Neuronal stem cell (in vitro differentiated cells): ENCODE measurements around the gene GABRR2.
"Not testable (repeated sequence)": the region's sequence is repeated elsewhere in the genome, so short reads cannot be mapped to it uniquely, and the experiment has no call there.

Experiments used
- DNase-seq: peaks from one replicate; pipeline ENCODE4 v3.0.0-alpha.2; 2013; ENCODE audit warnings: low spot score
- H2AFZ ChIP-seq: one replicate; pipeline ENCODE4 v1.6.1; 2013; ENCODE audit warnings: mild to moderate bottlenecking, low read length, inconsistent platforms
- H2AK5ac ChIP-seq: 2 replicates; pipeline ENCODE4 v1.6.1; 2013; ENCODE audit warnings: low read depth, mild to moderate bottlenecking, inconsistent platforms, low read length, moderate library complexity, mixed read lengths
- H2BK120ac ChIP-seq: 2 replicates; pipeline ENCODE4 v1.6.1; 2013; ENCODE audit warnings: low read depth, mild to moderate bottlenecking, inconsistent platforms, low read length, moderate library complexity, mixed read lengths
- H2BK12ac ChIP-seq: one replicate; pipeline ENCODE4 v1.6.1; 2013; ENCODE audit warnings: low read length, inconsistent platforms
- H2BK15ac ChIP-seq: 2 replicates; pipeline ENCODE4 v1.6.1; 2013; ENCODE audit warnings: mild to moderate bottlenecking, low read length, inconsistent platforms, mixed read lengths
- H2BK5ac ChIP-seq: one replicate; pipeline ENCODE4 v1.6.1; 2013; ENCODE audit warnings: inconsistent platforms, mild to moderate bottlenecking, low read length, moderate library complexity
- H3K14ac ChIP-seq: one replicate; pipeline ENCODE4 v1.6.1; 2013; ENCODE audit warnings: low read length, inconsistent platforms
- H3K18ac ChIP-seq: 2 replicates; pipeline ENCODE4 v1.6.1; 2013; ENCODE audit warnings: low read length, inconsistent platforms
- H3K23ac ChIP-seq: 2 replicates; pipeline ENCODE4 v1.6.1; 2013; ENCODE audit warnings: low read depth, mild to moderate bottlenecking, mixed read lengths, low read length, inconsistent platforms; ENCODE audit not compliant: poor library complexity
- H3K27ac ChIP-seq: replicated peaks from 3 replicates; pipeline ENCODE4 v1.5.1; 2013; ENCODE audit warnings: low read length, inconsistent platforms
- H3K27me3 ChIP-seq, 3 experiments: 2 replicates each; pipeline ENCODE4 v1.6.1; 2013; ENCODE audit warnings: low read length in 3 of 3, mild to moderate bottlenecking in 2 of 3, inconsistent platforms in 1 of 3, low read depth in 1 of 3, mixed read lengths in 1 of 3, moderate library complexity in 1 of 3; ENCODE audit not compliant: control insufficient read depth in 3 of 3, insufficient read depth in 3 of 3
- H3K36me3 ChIP-seq, 2 donors: replicated peaks in 1 of 2; 2 replicates each; pipeline ENCODE4 v1.6.1; 2013; ENCODE audit warnings: low read length in 2 of 2; ENCODE audit not compliant: control insufficient read depth in 2 of 2, insufficient read depth in 2 of 2
- H3K4ac ChIP-seq: 2 replicates; pipeline ENCODE4 v1.6.1; 2013; ENCODE audit warnings: inconsistent platforms, mild to moderate bottlenecking, low read length, moderate library complexity
- H3K4me1 ChIP-seq, 2 donors: 1 replicate in 1 of 2; 2 replicates in 1 of 2; pipeline ENCODE4 v1.6.1; 2013; ENCODE audit warnings: low read length in 2 of 2, low read depth in 1 of 2; ENCODE audit not compliant: control insufficient read depth in 2 of 2, insufficient read depth in 1 of 2
- H3K4me2 ChIP-seq: one replicate; pipeline ENCODE4 v1.6.1; 2013; ENCODE audit warnings: mild to moderate bottlenecking, low read length, inconsistent platforms; ENCODE audit not compliant: insufficient read depth, poor library complexity, severe bottlenecking
- H3K4me3 ChIP-seq, 2 donors: 2 replicates each; pipeline ENCODE4 v1.5.1; 2013; ENCODE audit warnings: low read length in 2 of 2, mild to moderate bottlenecking in 2 of 2, inconsistent platforms in 1 of 2, moderate library complexity in 1 of 2
- H3K79me1 ChIP-seq: one replicate; pipeline ENCODE4 v1.6.1; 2013; ENCODE audit warnings: low read depth, mild to moderate bottlenecking, inconsistent platforms, low read length, moderate library complexity
- H3K9ac ChIP-seq: one replicate; pipeline ENCODE4 v1.6.1; 2013; ENCODE audit warnings: mild to moderate bottlenecking, low read depth, low read length, inconsistent platforms; ENCODE audit not compliant: poor library complexity
- H3K9me3 ChIP-seq, 2 donors: replicated peaks in 1 of 2; 2 replicates each; pipeline versions ENCODE3 to v1.6.1; 2013; ENCODE audit warnings: low read length in 2 of 2, mild to moderate bottlenecking in 2 of 2, inconsistent platforms in 1 of 2, low read depth in 1 of 2, mixed read lengths in 1 of 2, moderate library complexity in 1 of 2; ENCODE audit not compliant: control insufficient read depth in 2 of 2, insufficient read depth in 1 of 2
- H4K8ac ChIP-seq: one replicate; pipeline ENCODE4 v1.6.1; 2013; ENCODE audit warnings: low read depth, mild to moderate bottlenecking, inconsistent platforms, low read length, moderate library complexity
- H4K91ac ChIP-seq: one replicate; pipeline ENCODE4 v1.6.1; 2013; ENCODE audit warnings: low read length, low read depth, mild to moderate bottlenecking, inconsistent platforms; ENCODE audit not compliant: poor library complexity
- WGBS, 2 donors: extraction: QIAGEN DNeasy Blood & Tissue Kit; methylation state at CpG; one replicate each; pipeline ENCODE4 v1.1.7; 2013; ENCODE audit warnings: missing lambda C conversion rate in 2 of 2, mixed read lengths in 1 of 2; ENCODE audit not compliant: insufficient read length in 2 of 2, insufficient replicate concordance in 1 of 2; ENCODE audit errors: extremely low coverage in 2 of 2; 5-methylcytosine and 5-hydroxymethylcytosine counted together

GABRR2 gene

GRCh38 chr6:89295116-89295515 lies 20.0 kb downstream of the GABRR2 start:
- H3K79me1 ChIP-seq, H3K14ac ChIP-seq, H4K91ac ChIP-seq, H3K4me3 ChIP-seq, H2AFZ ChIP-seq, H2BK5ac ChIP-seq, H3K27ac ChIP-seq, H3K4ac ChIP-seq, H3K9me3 ChIP-seq, H3K18ac ChIP-seq, H3K27me3 ChIP-seq, H3K23ac ChIP-seq, H2BK120ac ChIP-seq, H2BK15ac ChIP-seq, H3K36me3 ChIP-seq, H3K4me2 ChIP-seq, H2BK12ac ChIP-seq, H4K8ac ChIP-seq, H3K9ac ChIP-seq, H2AK5ac ChIP-seq, DNase-seq: not testable (repeated sequence)
- no CpG with 5 or more reads among the region's 1 CpG for WGBS, 2 donors
- H3K4me1 ChIP-seq: peaks cover 5 to 18% of the 10 kb centered on the region in 2 donors

DNA sequence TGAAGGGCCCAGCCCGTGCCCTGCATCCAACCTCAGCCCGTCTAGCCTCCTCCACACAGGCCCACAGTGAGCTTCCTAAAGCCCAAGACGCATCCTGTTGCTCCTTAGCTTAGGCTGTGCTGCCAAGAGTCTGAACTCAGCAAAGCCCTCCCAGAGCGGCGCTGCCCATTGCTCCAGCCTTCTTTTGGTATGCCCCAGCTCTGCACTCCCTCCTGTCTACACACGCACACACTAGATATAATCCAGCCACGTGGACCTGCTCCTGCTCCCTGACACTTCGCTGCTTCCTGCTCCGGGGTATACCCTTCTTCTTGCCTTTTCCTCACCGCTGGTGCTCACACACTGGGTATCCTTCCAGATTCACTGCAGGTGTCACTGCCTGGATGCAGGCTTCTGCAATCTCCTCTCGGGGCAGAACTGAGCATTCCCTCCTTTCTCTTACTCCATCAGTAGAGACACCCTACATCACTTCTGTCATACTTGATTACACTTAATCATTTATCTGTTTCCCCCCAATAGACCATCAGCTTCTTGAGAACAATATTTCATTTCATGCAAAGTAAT lies 23.8 kb downstream of the GABRR2 start:
- Histone ChIP-seq H2BK15ac (no peak overlapping the region), H3K9me3 (no peaks in the 10 kb centered on the region), H3K14ac (no peak overlapping the region), H4K8ac (no peak overlapping the region), H2BK120ac (no peak overlapping the region), H3K4me3 (no peak overlapping the region), H3K79me1 (no peaks in the 10 kb centered on the region), H2AK5ac (no peak overlapping the region), H3K27me3 (peaks cover 0 to 8% (median 0%) of the 10 kb centered on the region in 3 experiments), H2BK12ac (no peak overlapping the region), H2BK5ac (no peak overlapping the region), H3K4me2 (no peak overlapping the region), H3K4me1 (peaks cover 8% of the 10 kb centered on the region in 2 donors), H2AFZ (peak overlapping the region; percentile 26), H4K91ac (no peak overlapping the region), H3K36me3 (no peaks in the 10 kb centered on the region), H3K9ac (no peak overlapping the region), H3K27ac (no peak overlapping the region), H3K23ac (no peak overlapping the region), H3K18ac (no peak overlapping the region), H3K4ac (no peak overlapping the region)
- no CpG with 5 or more reads among the region's 11 CpGs for WGBS, 2 donors
- DNase-seq: no peak

- Histone ChIP-seq H3K14ac (no peak overlapping the region), H3K36me3 (no peaks in the 10 kb centered on the region)
Observed at GRCh38 chr6:89290401-89291155, 24.5 kb downstream of the GABRR2 start.

GRCh38 chr6:89289710-89290109 lies 25.4 kb downstream of the GABRR2 start:
- H3K4me3 ChIP-seq: no peak overlapping the region
- H3K27me3 ChIP-seq: peaks cover 0 to 8% (median 0%) of the 10 kb centered on the region in 3 experiments
- no peak overlapping the region for H4K91ac ChIP-seq
- no CpG with 5 or more reads among the region's 3 CpGs for WGBS, 2 donors
- no peak overlapping the region for H3K14ac ChIP-seq
- no peak overlapping the region for H3K18ac ChIP-seq
- no peak overlapping the region for H2BK15ac ChIP-seq
- no peak overlapping the region for H2AFZ ChIP-seq
- no peak overlapping the region for H3K27ac ChIP-seq
- H2BK120ac ChIP-seq: no peak overlapping the region
- no peak overlapping the region for H3K4ac ChIP-seq
- no peak overlapping the region for H3K23ac ChIP-seq
- no peak overlapping the region for H2BK12ac ChIP-seq
- no peak overlapping the region for H2AK5ac ChIP-seq
- no peak for DNase-seq
- H4K8ac ChIP-seq: no peak overlapping the region
- H2BK5ac ChIP-seq: no peak overlapping the region
- H3K36me3 ChIP-seq: no peaks in the 10 kb centered on the region
- no peak overlapping the region for H3K4me2 ChIP-seq
- H3K9ac ChIP-seq: no peak overlapping the region
- peaks cover 8 to 10% of the 10 kb centered on the region in 2 donors for H3K4me1 ChIP-seq
- H3K9me3 ChIP-seq: no peaks in the 10 kb centered on the region
- no peaks in the 10 kb centered on the region for H3K79me1 ChIP-seq

More at GRCh38 chr6:89290401-89291155, 24.5 kb downstream of the GABRR2 start:
- Histone ChIP-seq H3K27ac (no peak overlapping the region), H3K79me1 (no peaks in the 10 kb centered on the region), H3K4me3 (no peak overlapping the region), H3K9ac (no peak overlapping the region), H2AFZ (peak overlapping the region; percentile 26), H4K91ac (no peak overlapping the region), H3K18ac (no peak overlapping the region), H4K8ac (no peak overlapping the region), H2BK15ac (no peak overlapping the region), H3K4ac (no peak overlapping the region), H2AK5ac (peak overlapping the region; percentile 48), H3K4me2 (no peak overlapping the region), H3K4me1 (peaks cover 8 to 10% of the 10 kb centered on the region in 2 donors), H2BK12ac (no peak overlapping the region), H2BK5ac (no peak overlapping the region), H3K27me3 (peaks cover 0 to 8% (median 0%) of the 10 kb centered on the region in 3 experiments), H3K9me3 (no peaks in the 10 kb centered on the region), H2BK120ac (no peak overlapping the region), H3K23ac (no peak overlapping the region)
- DNase-seq: no peak
- WGBS, 2 donors: no CpG with 5 or more reads among the region's 13 CpGs
